GM12891 (cell line): ENCODE data around the gene TGIF1.
A peak's percentile ranks its signal among the peaks of the same experiment; 100 is the strongest.

ENCODE experiments used
- DNase-seq: peaks from one replicate; pipeline ENCODE4 v3.0.0; 2011; ENCODE audit warnings: low spot score; ENCODE audit not compliant: insufficient read length
- FAIRE-seq: peaks from 2 replicates; lab custom pipeline; 2011; peaks lifted over from hg19 to GRCh38; lab: Jason Lieb, UNC
- PAX5 ChIP-seq: IDR thresholded peaks from 2 replicates; pipeline ENCODE4 v1.6.1; 2011; ENCODE audit warnings: low read length, moderate library complexity, mild to moderate bottlenecking; ENCODE audit not compliant: insufficient read depth, severe bottlenecking
- POLR2A ChIP-seq: IDR thresholded peaks from 2 replicates; pipeline ENCODE4 v1.6.1; 2011; ENCODE audit warnings: low read depth, low read length, control low read depth
- POLR2AphosphoS5 ChIP-seq: IDR thresholded peaks from 2 replicates; pipeline ENCODE4 v1.6.1; 2011; ENCODE audit warnings: low read depth, low read length, control low read depth
- POU2F2 ChIP-seq: IDR thresholded peaks from 2 replicates; pipeline ENCODE4 v1.6.1; 2011; ENCODE audit warnings: low read depth, mild to moderate bottlenecking, control low read depth, low read length, moderate library complexity
- SPI1 ChIP-seq: IDR thresholded peaks from 2 replicates; pipeline ENCODE4 v1.6.1; 2011; ENCODE audit warnings: low read depth, low read length, control low read depth
- TAF1 ChIP-seq: IDR thresholded peaks from 2 replicates; pipeline ENCODE4 v1.6.1; 2011; ENCODE audit warnings: low read depth, low read length, control low read depth

Gene TGIF1

DNA sequence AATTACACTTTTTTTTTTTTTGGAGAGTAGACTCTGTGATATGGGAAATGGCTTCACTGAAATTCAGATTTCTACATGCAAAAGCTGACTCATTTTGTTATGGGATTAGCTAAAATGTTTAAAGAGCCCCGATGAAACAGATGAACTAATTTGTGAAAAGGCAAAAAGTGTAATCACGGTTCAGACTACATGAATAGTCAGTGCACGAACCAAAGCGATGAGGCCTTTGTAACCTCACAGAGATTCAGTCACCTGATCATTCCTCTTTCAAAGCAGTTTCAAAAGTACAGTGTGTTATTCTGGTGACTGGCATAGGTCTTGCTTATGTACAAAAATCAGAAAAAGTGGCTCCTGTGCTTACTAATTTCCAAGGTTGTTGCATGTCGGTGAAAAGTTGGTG, 44.6 kb downstream of the TGIF1 start:
- FAIRE-seq (no peak), DNase-seq (no peak)
- TF ChIP-seq POLR2AphosphoS5: no peak
- TF ChIP-seq PAX5: no peak
- no peak for TF ChIP-seq SPI1

DNA sequence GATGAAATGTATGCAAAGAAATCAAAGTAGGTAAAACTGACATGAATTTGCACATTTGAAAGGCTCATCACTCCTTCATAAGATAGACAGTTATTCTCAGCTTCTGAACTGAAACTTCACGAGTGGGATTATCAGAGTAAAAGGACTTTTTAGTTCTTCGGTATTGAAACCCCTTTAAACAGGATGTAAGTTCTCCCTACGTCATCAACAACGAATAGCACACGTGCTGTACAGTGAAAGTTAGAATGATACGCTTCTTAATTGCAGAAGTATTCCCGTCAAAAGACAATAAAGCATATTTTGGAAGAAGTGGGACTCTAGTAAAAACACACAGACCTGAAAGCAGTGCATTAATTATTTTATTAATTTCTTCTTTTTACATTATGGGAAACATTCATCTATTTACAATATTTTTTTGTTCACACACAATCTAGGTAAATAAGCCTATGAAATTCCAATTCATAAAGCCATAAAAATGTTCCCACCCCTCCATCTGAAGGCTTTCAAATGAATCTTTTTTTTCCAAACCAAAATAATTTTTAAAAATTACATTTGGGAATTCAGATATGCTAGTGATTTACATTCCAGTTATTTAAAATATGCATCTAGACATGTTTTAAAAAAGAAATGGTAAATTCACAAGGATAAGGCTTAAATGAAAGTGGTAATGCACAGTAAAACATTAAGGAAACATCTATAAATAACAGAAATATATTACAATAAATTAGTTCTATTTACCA, 45.9 kb downstream of the TGIF1 start:
- TF ChIP-seq POU2F2: no peak
- no peak for TF ChIP-seq POLR2A
- FAIRE-seq: peak; percentile 38
- no peak for DNase-seq

DNA sequence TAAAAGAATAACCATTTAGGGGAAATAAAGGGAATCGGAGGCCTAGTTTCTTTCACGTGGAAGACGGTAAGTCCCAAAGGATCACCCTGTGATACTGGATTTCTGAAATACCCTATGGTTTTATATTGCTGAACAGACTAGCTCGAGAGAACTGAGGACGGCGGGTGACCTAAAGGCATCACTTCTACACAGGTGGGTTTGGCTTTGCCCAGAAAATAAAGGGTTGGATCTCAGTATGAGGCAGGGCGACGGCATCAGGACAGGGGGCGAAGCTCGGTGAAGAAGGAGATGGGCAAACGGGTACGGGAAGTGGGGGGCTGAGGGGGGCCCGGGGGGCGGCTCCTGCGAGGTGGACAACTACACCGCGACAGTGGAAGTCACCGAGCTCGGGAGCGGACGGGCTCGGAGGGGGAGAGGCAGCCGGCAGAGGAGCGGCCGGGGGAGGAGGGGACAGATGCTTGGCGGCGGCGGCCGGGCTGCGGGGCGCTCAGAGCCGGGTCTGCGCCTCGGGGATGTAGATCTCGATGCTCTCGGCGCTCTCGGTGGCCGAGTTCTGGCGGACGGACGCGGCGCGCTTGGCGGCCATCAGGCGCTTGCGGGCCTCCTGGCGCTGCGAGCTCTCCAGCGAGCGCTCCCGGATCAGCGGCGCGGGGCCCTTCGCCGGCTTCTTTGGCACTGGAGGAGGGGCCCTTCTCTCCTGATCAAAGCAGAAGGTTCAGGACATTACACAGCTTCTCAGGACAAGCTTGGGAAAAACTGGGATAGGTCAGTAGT, 48.9 kb downstream of the TGIF1 start:
- no peak for FAIRE-seq
- peak; percentile 18 for DNase-seq
- TF ChIP-seq PAX5 (no peak), POLR2AphosphoS5 (no peak), POLR2A (no peak), POU2F2 (no peak), TAF1 (no peak), SPI1 (no peak)

DNA sequence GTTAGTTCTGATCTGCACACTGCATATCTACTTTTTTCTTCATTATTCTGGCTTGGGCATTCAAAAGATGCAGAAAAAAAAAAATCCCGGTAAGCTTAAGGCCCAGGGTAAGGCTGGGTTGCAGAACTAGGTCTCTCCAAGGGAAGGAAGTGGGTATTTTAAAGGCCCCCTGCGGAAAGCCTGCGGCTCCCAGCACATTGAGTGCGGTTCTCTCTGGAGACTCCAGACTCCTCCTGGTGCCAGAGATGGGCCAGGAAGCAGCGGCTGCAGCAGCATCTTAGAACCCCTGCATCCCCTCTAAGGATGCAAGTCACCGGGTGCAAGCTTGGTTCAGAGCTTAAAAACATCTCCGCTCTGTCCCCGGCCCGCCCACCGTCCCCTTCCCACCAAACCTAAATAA, 49.5 kb downstream of the TGIF1 start:
- DNase-seq (no peak), FAIRE-seq (no peak)
- TF ChIP-seq POLR2AphosphoS5: no peak
- no peak for TF ChIP-seq SPI1
- TF ChIP-seq POLR2A: no peak
- TF ChIP-seq TAF1: no peak
- TF ChIP-seq POU2F2: no peak
- no peak for TF ChIP-seq PAX5

DNA sequence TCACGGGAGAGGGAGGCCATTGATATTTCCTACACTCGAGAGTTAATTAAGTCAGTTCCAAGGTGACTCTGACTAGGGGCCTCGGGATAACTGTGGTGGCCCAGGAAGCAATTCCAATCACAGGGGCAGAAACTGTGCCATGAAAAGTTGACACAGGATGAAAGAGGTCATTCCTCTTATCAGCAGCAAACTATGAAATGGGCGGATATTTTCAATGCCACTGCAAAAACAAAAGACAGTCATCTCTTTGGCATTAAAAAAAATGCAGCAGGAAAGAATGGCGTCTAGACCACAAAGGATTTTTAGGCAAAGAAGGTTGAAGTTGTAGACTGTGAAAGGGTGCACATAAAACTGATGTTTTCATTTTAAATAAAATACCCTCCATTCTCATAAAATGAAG, 50.0 kb downstream of the TGIF1 start:
- no peak for FAIRE-seq
- no peak for TF ChIP-seq PAX5
- TF ChIP-seq POLR2A: no peak
- no peak for TF ChIP-seq TAF1
- no peak for TF ChIP-seq POLR2AphosphoS5

DNA sequence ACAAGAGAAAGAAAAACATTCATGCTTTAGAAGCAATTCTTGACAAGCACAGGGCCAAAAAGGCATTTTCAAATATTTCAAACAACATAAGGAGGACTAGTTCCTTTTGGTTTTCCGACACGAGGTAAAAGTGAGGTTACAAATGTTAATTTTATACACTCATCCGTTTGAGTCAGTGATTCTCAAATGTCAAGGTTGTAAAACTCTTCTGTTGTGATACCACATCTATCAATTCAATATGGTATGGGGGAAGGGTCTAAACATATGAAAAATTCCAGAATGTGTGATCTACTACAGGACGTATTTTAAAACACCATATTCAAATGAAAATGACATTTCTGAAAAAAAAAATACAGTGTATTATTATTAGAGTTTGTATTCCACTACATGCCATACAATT, 52.7 kb downstream of the TGIF1 start:
- DNase-seq: no peak
- no peak for TF ChIP-seq PAX5
- TF ChIP-seq POU2F2: no peak
- no peak for TF ChIP-seq POLR2AphosphoS5
- no peak for TF ChIP-seq TAF1
- no peak for TF ChIP-seq POLR2A
- TF ChIP-seq SPI1: no peak
- no peak for FAIRE-seq

More for the DNA sequence above, 50.0 kb downstream of the TGIF1 start:
- DNase-seq: no peak

DNA sequence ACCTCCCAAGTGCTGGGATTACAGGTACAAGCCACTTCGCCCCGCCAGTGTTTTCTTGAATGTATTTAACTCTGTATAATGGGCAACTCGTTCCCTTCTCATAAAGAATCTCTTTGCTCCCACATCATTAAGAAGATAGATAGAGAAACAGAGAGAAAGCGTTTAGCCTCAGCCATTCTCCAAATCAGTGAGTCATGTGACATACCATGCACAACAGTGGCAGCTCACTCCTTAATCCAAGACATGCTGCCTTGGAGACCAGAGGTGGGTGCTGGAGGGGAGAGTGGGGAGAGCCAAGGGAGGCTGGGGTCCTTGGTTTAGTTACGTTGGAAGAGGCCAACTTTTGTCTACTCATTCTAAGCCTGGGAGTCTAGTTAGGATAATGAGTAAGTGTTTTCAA, 54.7 kb downstream of the TGIF1 start:
- no peak for DNase-seq
- FAIRE-seq: no peak
- TF ChIP-seq POLR2A: no peak
- no peak for TF ChIP-seq PAX5
- TF ChIP-seq POU2F2: no peak
- TF ChIP-seq POLR2AphosphoS5: no peak
- no peak for TF ChIP-seq SPI1
- no peak for TF ChIP-seq TAF1

DNA sequence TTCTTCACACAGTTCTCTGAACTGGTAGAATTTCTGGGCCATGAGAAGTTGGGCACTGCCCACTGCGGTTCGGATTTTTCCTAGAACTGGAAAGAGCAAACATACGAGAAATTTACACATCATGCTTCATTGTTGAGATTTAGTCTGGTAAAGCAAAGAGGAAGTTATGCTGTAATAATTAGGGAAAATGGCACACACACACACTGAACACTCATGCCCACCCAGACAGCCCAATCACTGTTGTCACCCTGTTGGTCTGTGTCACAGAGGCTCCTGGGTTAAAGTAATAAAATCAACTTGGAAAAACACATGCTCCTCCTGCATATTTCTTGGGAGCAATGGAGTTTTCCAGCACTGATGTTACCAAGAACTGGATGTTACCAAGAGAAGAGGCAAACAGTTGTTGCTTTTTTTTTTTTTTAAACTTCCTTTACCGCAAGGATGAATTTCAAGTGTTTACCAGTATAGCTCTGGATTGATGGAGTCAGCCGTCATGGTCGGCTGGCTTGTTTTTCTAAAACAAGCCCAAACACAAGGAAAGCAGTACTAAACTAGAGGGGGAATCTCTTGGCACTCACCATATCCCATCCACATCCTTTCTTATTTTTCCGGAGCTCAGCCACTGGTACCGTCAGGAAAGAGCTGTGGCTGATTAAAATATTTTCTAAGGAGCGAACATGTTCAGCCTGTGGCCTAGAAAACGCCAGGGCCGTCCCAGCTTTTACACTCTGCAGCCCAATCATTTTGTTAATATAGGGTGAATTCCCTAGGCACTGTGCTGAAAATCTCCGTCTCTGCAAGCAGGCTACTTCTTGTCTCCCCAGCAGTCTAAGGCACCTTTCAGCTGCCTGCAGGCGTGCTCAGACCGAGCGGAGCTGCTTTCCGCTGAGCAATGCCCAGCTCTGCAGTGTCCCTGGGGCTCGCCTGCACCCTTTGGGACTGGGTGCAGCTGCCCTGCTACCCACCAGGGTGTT, 58.9 kb downstream of the TGIF1 start:
- TF ChIP-seq POLR2A (no peak), POU2F2 (no peak), SPI1 (no peak), PAX5 (no peak), POLR2AphosphoS5 (no peak), TAF1 (no peak)
- no peak for DNase-seq
- FAIRE-seq: no peak
